LNCaP clone FGC (cell line): ENCODE results near the gene ST3GAL5.

Experiments used
- DNase-seq: peaks from one replicate; pipeline ENCODE4 v3.0.0-alpha.2; 2011; ENCODE audit warnings: low read depth
- H3K4me3 ChIP-seq: 2 replicates; pipeline ENCODE4 v1.5.1; 2011; ENCODE audit warnings: mild to moderate bottlenecking, low read depth, low read length, control low read depth
- TF ChIP-seq, protein P1 (sequence below): IDR thresholded peaks from 2 replicates; pipeline ENCODE4 v1.5.1; 2012; ENCODE audit warnings: mild to moderate bottlenecking; ENCODE audit not compliant: control insufficient read depth, insufficient read depth; ENCODE audit errors: extremely low read depth

ST3GAL5 gene

DNA sequence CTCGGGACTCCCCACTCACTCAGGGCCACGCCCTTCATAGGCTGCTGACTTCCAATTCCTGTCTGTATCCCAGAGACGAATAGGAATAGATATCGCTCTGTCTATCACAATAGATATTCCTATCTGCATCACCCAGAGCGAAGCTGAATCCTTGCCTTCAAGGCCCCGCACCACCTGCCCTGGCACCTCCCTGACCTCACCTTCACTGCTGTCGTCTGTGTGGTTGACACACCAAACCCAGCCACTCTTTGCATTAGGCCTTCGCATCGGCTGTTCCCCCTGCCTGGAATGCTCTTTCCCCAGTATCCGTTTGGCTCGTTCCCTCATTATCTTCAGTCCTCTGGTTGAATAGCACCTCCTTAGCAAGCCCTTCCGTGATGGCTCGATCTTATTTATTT, 91.5 kb downstream of the ST3GAL5 start:
- TF ChIP-seq, protein P1, sequence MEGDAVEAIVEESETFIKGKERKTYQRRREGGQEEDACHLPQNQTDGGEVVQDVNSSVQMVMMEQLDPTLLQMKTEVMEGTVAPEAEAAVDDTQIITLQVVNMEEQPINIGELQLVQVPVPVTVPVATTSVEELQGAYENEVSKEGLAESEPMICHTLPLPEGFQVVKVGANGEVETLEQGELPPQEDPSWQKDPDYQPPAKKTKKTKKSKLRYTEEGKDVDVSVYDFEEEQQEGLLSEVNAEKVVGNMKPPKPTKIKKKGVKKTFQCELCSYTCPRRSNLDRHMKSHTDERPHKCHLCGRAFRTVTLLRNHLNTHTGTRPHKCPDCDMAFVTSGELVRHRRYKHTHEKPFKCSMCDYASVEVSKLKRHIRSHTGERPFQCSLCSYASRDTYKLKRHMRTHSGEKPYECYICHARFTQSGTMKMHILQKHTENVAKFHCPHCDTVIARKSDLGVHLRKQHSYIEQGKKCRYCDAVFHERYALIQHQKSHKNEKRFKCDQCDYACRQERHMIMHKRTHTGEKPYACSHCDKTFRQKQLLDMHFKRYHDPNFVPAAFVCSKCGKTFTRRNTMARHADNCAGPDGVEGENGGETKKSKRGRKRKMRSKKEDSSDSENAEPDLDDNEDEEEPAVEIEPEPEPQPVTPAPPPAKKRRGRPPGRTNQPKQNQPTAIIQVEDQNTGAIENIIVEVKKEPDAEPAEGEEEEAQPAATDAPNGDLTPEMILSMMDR, result no peak
- no peak for DNase-seq
- no peak overlapping the region for H3K4me3 ChIP-seq

DNA sequence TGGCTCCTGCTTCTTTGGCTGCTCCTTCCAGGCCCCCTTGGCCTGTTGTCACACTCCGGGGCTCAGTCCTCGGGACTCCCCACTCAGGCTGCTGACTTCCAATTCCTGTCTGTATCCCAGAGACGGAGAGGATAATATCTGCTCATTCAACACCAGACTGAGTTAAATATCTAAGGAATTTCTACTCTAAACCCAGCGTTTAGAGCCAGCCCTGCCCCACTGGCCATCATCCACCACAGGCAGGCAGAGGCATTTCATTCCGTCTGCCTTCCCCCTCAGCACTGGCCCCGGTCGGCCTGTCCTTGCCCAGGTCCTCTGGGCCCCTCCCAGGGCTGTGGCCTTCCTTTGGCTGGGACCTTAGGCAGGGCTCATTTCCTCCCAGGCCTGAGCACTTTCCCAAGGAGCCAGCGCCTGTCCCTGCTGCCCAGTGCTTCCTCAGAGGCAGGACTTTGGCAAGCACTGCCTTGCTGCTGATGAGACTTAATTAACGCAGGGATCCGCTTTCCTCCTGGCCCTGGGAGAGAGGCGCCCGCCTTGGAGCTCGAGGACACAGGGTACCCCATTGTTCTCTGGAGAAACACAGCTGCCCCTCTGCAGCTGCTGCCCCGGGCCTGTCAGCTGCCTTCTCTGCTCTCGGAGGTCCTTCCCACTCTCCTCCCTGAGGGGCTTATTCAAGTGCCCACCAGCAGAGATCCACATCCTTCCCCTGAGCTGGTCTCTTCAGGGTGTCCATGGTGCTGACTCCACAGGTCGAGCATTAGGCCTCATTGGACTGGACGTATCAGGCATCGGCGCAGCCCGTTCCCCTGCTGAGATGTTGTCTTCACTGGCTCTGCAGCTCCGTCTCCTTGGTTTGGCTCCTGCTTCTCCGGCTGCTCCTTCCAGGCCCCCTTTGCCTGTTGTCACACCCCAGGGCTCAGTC, 92.2 kb downstream of the ST3GAL5 start:
- TF ChIP-seq, protein P1, result no peak
- DNase-seq, result no peak
- no peak overlapping the region for H3K4me3 ChIP-seq

DNA sequence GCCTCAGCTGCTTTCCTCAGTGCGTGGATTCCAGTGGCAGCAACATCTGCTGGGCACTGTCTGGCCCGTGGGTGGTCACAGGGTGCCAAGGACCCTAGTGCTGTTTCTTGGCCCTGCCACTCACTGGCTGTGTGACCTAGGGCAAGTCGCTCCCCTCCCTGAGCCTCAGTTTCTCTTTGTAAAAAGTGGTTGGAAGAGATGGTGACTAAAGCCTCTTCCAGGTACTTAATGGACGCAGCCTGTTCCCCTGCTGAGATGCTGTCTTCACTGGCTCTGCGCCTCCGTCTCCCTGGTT, 92.8 kb downstream of the ST3GAL5 start:
- H3K4me3 ChIP-seq, result no peak overlapping the region
- TF ChIP-seq, protein P1, result no peak
- DNase-seq, result no peak

DNA sequence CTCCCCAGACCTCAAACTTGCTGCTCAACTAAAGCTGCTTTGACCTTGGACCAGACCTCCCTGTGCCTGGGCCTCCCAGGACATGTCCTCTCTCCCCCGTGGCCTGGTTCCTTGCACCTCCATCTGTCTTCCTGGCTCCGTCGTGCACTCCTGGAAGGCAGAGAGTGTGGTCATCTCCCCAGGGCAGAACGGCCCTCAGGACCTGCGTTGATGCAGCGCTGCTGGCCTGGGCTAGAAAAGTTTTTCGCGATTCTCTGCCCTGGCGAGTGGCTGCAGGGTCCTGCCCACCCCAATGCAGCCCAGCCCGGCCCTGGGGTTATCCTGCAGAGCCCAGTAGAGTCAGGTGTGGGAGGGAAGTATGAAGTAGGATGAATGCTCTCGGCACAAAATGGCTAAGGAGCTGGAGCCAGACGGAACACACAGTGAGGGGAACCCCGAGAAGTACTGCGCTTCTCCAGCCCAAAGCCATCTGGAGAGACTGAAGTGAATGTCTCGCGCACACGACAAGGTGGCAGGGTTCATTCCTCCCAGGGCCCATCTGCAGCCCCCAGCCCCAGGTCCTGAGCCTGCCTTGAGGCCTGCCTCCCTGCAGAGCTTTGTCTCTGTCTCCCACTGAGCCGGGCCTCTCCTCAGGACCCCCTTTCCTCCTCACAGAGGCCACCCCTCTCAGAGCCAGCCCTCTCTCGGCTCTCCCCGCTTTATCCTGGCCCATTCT, 93.3 kb downstream of the ST3GAL5 start:
- TF ChIP-seq, protein P1, result no peak
- H3K4me3 ChIP-seq, result no peak overlapping the region
- DNase-seq, result no peak

DNA sequence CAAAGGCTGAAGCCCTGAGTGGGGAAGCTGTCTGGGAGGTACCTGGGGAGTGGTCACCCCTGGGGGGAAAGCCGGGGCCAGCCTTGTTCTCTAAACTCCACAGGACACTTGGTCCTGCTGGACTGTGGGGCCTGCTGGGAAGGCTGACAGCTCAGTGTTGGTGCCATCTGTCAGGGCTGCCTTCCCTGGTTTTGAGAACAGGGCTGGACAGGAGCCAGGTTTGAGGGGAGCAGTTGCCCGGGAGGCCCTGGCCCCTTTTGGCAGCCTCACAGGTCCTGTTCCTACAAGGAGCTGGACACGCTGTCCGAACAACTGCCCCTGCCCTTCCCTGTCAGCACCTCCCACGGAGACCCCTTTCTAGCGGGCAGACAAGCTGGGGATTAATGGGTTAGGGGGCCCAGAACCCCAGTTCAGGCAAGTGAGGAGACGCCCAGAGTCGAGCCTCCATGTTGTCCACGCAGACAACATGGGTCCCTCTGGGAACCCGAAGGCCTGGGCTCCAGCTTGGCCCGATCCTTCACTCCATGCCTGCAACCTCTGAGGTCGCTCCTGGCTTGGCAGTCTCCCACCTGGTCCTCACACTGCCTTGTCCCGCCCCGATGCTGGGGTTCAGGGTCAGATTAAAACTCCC, 94.2 kb downstream of the ST3GAL5 start:
- DNase-seq, result no peak
- TF ChIP-seq, protein P1, result no peak
- H3K4me3 ChIP-seq, result no peak overlapping the region

DNA sequence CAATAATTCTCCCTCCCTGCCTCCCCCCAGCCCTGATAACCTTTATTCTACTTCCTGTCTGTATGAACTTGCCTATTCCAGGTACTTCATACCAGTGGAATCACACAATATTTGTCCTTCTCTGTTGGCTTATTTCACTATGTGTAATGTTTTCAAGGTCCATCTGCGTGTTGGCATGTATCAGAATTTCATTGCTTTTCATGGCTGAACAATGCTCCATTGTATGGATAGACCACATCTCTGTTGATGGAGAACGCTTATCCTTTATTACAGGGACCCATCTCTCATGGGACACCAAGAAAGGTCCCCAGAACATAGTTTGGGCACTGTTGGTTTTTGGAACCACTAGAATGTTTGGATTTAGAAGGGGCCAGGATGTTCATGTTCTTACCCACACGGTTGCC, 94.8 kb downstream of the ST3GAL5 start:
- DNase-seq, result no peak
- TF ChIP-seq, protein P1, result no peak
- no peak overlapping the region for H3K4me3 ChIP-seq
